ENCODE data around the gene CCDC192. TPM values are rescaled to one million over a fixed set of nuclear protein-coding genes. Genes with fewer than 3 reads are reported as not detected.

The CCDC192 gene
- total and polyA plus RNA-seq, 2 donors (not counting 3 experiments of a cell fraction or from before 2014, with no cell fraction given), result not detected

- H4K20me1 ChIP-seq (replicated peaks; ENCODE audit: control insufficient read depth, extremely low read depth, insufficient read depth, low read length), result no peaks in the 10 kb centered on the region
- H3K79me2 ChIP-seq (ENCODE audit: control insufficient read depth, insufficient read depth, low read length), result no peaks in the 10 kb centered on the region
- dilution Hi-C loops (cut with MboI; ENCODE audit: extremely low pct_ligation_motif_present, low sequenced_read_pairs), result no loop called here
- TF ChIP-seq POLR2AphosphoS5 (IDR thresholded peaks at IDR 0.05; ENCODE audit: insufficient read depth, low read depth, low read length) (no peak), MYC (IDR thresholded peaks at IDR 0.05; ENCODE audit: low read depth, low read length) (no peak), EZH2 (IDR thresholded peaks at IDR 0.05; ENCODE audit: borderline replicate concordance, low read depth, low read length, severe bottlenecking) (no peak), GATA2 (IDR thresholded peaks at IDR 0.05; ENCODE audit: insufficient read depth, insufficient read length, low read depth, low read length) (no peak), POLR2A (IDR thresholded peaks at IDR 0.05; ENCODE audit: low read depth, low read length) (no peak), JUN (IDR thresholded peaks at IDR 0.05; ENCODE audit: borderline replicate concordance, insufficient read depth, insufficient read length, low read depth) (no peak)
- TF ChIP-seq, protein P1, sequence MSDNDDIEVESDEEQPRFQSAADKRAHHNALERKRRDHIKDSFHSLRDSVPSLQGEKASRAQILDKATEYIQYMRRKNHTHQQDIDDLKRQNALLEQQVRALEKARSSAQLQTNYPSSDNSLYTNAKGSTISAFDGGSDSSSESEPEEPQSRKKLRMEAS (IDR thresholded peaks at IDR 0.05; ENCODE audit: insufficient read depth, insufficient read length), result no peak
- no peak overlapping the region for H3K4me3 ChIP-seq (replicated peaks in 1 of 3; ENCODE audit: insufficient read depth in 1 of 3, low read depth in 1 of 3, low read length in 3 of 3)
- ChIA-PET CTCF (interaction anchor here (0.8 to 1.3 kb wide), 6 partner anchors 9 to 193 kb away, joined by 3 to 5 read pairs (median 3); no protein-coding TSS in a partner anchor), POLR2A (no interaction called here)
- intact Hi-C loops (cut with micrococcal nuclease), result no loop called here
- no peaks in the 10 kb centered on the region for H3K9me3 ChIP-seq (replicated peaks; ENCODE audit: control insufficient read depth, insufficient read depth, low read length)
- no peaks in the 10 kb centered on the region for H3K27me3 ChIP-seq (ENCODE audit: control insufficient read depth in 2 of 2, insufficient read depth in 2 of 2, low read length in 2 of 2)
- FAIRE-seq (no peak), DNase-seq (ENCODE audit: low read depth, low spot score) (no peak)
- peaks cover 18% of the 10 kb centered on the region for H3K4me1 ChIP-seq (ENCODE audit: control insufficient read depth, extremely low read depth, insufficient read depth, low read length)
- H3K9me1 ChIP-seq (replicated peaks; ENCODE audit: control insufficient read depth, extremely low read depth, insufficient read depth, low read length), result no peaks in the 10 kb centered on the region
- H3K4me2 ChIP-seq (ENCODE audit: insufficient read depth, low read length), result peak overlapping the region; percentile 69
- peak overlapping the region; percentile 24 for H3K9ac ChIP-seq (replicated peaks; ENCODE audit: extremely low read depth, insufficient read depth, low read length)
- H3K27ac ChIP-seq (ENCODE audit: insufficient read depth, low read depth, low read length), result no peak overlapping the region
- no TSS peak for BruUV-seq (replicated peaks)
- no peak overlapping the region for H2AFZ ChIP-seq (ENCODE audit: low read depth, low read length)
- no peaks in the 10 kb centered on the region for H3K36me3 ChIP-seq (ENCODE audit: control insufficient read depth in 2 of 2, extremely low read depth in 1 of 2, insufficient read depth in 2 of 2, low read length in 2 of 2)
Measured at GRCh38 chr5:127891942-127892341, 188.8 kb downstream of the CCDC192 start.

Data from endothelial cell of umbilical vein (primary cell).